ENCODE results near the gene ARL5B. TPM values are rescaled to one million over a fixed set of nuclear protein-coding genes. Genes with fewer than 3 reads are reported as not detected.

ARL5B gene
- total and polyA plus RNA-seq, 9 of the 15 experiments (the other 6 are each of a cell fraction or from before 2014, with no cell fraction given), result 4.1 to 22.2 (median 15.1) TPM

DNA sequence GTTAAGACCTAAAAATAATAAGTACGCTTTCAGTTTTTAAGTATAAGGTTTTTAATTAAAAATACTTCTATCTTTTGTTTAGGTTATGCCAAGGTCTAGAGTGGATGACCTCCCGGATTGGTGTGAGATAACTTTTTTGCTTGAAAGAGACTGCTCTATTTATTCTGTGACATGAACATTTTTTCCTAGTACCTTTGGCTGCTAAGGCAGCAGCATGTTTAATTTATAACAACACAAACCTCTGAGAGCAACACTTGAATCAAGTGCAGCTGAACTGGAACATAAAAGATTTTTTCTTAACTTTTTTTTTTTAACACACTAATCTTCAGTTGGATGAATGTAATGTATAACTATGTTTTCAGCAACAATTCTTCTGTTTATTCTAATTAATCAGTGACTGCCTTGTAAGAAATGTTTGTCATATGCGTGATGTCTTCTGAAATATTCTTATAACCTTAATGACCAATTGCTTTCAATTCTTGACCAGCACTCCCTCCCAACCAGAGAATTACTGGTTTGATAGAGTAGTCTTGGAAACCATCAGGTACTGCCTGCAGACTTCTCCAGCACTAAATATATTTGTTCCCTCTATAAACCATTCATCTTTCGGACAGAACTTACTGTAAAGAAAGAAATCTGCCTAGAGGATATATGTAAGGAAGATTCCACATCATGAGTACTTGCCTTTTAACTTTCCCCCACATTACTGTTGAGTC is 16.0 kb downstream of the ARL5B start (continued):
- TF ChIP-seq GABPA (tag; conservative IDR thresholded peaks at IDR 0.05; ENCODE audit: low read depth) (no peak), ZNF507 (tag; conservative IDR thresholded peaks at IDR 0.05) (no peak), MNT (conservative IDR thresholded peaks at IDR 0.05) (no peak), ZSCAN32 (CRISPR knock-in tag; IDR thresholded peaks at IDR 0.05) (no peak), MLX (CRISPR knock-in tag; conservative IDR thresholded peaks at IDR 0.05) (no peak), PML (IDR thresholded peaks at IDR 0.05; ENCODE audit: low read length) (no peak), POLR3A (IDR thresholded peaks at IDR 0.05; ENCODE audit: borderline replicate concordance, extremely low read depth, insufficient read depth, insufficient read length) (no peak), MCM2 (IDR thresholded peaks at IDR 0.05; ENCODE audit: low read depth) (no peak)
- TF ChIP-seq, protein P1, sequence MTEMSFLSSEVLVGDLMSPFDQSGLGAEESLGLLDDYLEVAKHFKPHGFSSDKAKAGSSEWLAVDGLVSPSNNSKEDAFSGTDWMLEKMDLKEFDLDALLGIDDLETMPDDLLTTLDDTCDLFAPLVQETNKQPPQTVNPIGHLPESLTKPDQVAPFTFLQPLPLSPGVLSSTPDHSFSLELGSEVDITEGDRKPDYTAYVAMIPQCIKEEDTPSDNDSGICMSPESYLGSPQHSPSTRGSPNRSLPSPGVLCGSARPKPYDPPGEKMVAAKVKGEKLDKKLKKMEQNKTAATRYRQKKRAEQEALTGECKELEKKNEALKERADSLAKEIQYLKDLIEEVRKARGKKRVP (CRISPR knock-in tag; IDR thresholded peaks at IDR 0.05), result no peak
